Nephron (organoid): ENCODE results near the gene RPL37A.

ENCODE experiments used
- H3K27ac Mint-ChIP-seq, 3 experiments: 2 replicates each; pipeline ENCODE4 v1.8.0; 2020; ENCODE audit warnings: mixed read lengths in 3 of 3, mild to moderate bottlenecking in 2 of 3, moderate library complexity in 1 of 3
- H3K27me3 Mint-ChIP-seq: 2 replicates; pipeline ENCODE4 v1.8.0; 2021; ENCODE audit warnings: low read depth, mild to moderate bottlenecking, moderate library complexity, mixed read lengths
- H3K36me3 Mint-ChIP-seq: 2 replicates; pipeline ENCODE4 v1.8.0; 2020; ENCODE audit warnings: low read depth, mixed read lengths
- H3K4me1 Mint-ChIP-seq: 2 replicates; pipeline ENCODE4 v1.8.0; 2020; ENCODE audit warnings: mixed read lengths
- H3K4me3 Mint-ChIP-seq, 3 experiments: 2 replicates each; pipeline ENCODE4 v1.8.0; 2020; ENCODE audit warnings: mild to moderate bottlenecking in 3 of 3, mixed read lengths in 3 of 3, moderate library complexity in 2 of 3
- H3K9me3 Mint-ChIP-seq: 2 replicates; pipeline ENCODE4 v1.8.0; 2020; ENCODE audit warnings: mixed read lengths
- TF ChIP-seq, protein P1 (sequence below), 3 experiments: fragments of 200-600 bp; sonication (generic); IDR thresholded peaks; one replicate each; pipeline ENCODE4 v1.5.0; 2021; ENCODE audit warnings: antibody characterized with exemption in 3 of 3; ENCODE audit not compliant: unreplicated experiment in 3 of 3

RPL37A gene

GRCh38 chr2:216490061-216490460 lies 8.6 kb upstream of the RPL37A start:
- TF ChIP-seq, protein P1, sequence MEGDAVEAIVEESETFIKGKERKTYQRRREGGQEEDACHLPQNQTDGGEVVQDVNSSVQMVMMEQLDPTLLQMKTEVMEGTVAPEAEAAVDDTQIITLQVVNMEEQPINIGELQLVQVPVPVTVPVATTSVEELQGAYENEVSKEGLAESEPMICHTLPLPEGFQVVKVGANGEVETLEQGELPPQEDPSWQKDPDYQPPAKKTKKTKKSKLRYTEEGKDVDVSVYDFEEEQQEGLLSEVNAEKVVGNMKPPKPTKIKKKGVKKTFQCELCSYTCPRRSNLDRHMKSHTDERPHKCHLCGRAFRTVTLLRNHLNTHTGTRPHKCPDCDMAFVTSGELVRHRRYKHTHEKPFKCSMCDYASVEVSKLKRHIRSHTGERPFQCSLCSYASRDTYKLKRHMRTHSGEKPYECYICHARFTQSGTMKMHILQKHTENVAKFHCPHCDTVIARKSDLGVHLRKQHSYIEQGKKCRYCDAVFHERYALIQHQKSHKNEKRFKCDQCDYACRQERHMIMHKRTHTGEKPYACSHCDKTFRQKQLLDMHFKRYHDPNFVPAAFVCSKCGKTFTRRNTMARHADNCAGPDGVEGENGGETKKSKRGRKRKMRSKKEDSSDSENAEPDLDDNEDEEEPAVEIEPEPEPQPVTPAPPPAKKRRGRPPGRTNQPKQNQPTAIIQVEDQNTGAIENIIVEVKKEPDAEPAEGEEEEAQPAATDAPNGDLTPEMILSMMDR (IDR thresholded peaks at IDR 0.05; ENCODE audit: unreplicated experiment in 3 of 3): no peak
- Mint-ChIP-seq H3K9me3 (no peaks in the 10 kb centered on the region), H3K4me1 (peaks cover 25% of the 10 kb centered on the region), H3K27me3 (no peaks in the 10 kb centered on the region), H3K36me3 (no peaks in the 10 kb centered on the region), H3K27ac (no peak overlapping the region), H3K4me3 (no peak overlapping the region)

DNA sequence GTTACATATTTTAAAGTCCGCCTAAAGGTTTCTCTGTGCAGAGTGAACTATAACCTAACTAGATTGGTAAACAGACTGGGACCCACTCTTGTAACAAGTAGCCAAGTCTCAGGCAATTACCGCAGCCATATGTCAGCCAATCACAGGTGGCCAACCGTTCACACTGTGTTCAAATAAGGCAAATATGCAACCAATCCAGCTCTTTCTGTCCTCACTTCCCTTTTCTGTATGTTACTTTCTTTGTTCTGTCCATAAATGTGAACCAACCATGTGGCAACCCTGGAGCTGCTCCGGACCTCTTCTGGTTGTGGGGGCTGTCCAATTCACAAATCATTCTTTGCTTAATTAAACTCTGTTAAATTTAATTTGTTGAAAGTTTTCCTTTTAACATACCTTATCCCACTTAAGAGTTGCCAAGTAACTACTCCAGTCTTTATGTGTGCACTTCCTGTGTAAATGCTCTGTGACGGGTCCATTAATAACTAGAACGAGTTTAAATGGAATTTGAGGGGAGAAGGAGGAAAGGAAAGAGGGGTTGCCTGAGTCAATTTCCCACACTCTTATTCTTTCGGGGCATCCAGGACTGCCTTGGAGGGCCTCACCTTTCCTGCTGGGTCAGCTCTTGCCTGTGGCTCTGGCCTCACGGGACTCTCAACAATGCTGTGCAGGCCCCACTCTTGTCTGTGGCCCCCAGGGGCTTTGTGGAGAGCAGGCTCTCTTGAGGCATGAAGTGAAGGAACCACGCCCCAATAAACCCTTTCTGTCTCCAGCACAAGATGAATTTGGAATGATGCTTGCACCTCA lies 6.6 kb upstream of the RPL37A start:
- Mint-ChIP-seq H3K27ac (peak overlapping the region; percentile 91 to 97 (median 92)), H3K9me3 (no peaks in the 10 kb centered on the region), H3K27me3 (no peaks in the 10 kb centered on the region), H3K36me3 (no peaks in the 10 kb centered on the region), H3K4me1 (peaks cover 33% of the 10 kb centered on the region), H3K4me3 (no peak overlapping the region)
- TF ChIP-seq, protein P1 (IDR thresholded peaks at IDR 0.05; ENCODE audit: unreplicated experiment in 3 of 3): no peak

DNA sequence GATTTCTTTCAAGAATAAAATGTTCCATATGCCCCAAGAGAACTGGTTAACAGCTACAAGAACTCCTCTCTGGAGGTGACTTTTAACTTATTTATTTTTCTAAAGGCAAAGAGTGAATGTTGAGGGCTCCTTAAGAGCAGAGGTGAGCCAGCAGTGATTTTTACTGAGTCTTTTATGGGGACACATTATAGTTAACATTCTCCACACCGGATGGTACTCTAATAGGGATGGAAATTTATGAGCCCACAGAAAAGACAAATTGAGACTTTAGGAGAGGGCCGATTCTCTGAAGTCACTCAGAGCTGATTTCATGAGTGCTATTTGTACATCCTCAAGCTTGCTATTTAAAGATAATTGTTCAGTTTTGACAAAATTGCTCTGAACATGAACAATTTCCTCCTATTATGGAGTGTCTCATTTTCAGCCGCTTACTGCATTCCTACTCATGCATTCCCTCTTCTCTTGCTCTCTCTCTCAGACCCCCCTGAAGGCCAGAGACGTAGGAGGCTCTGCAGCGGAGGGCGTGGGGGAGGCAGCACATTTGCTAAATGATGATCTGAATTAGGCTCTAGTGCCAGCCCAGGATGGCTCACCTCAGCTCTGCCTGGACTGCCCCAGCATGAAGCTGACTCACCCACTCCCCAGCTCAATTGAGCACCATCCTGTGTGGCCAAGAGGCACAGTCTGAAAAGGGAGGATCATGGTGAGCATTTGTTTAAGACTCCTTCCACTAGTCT lies 5.9 kb upstream of the RPL37A start:
- Mint-ChIP-seq H3K27me3 (no peaks in the 10 kb centered on the region), H3K9me3 (no peaks in the 10 kb centered on the region), H3K36me3 (no peaks in the 10 kb centered on the region), H3K4me1 (peaks cover 38% of the 10 kb centered on the region), H3K27ac (peak overlapping the region; percentile 91 to 97 (median 92)), H3K4me3 (peak overlapping the region in 1 of 3 experiments; percentile 18)
- TF ChIP-seq, protein P1 (IDR thresholded peaks at IDR 0.05; ENCODE audit: unreplicated experiment in 3 of 3): no peak

GRCh38 chr2:216493334-216493685 lies 5.3 kb upstream of the RPL37A start:
- no peaks in the 10 kb centered on the region for H3K9me3 Mint-ChIP-seq
- TF ChIP-seq, protein P1 (IDR thresholded peaks at IDR 0.05; ENCODE audit: unreplicated experiment in 3 of 3): no peak
- H3K27me3 Mint-ChIP-seq: no peaks in the 10 kb centered on the region
- peak overlapping the region; percentile 13 to 37 (median 18) for H3K4me3 Mint-ChIP-seq
- H3K27ac Mint-ChIP-seq: peak overlapping the region; percentile 91 to 97 (median 92)
- peaks cover 42% of the 10 kb centered on the region for H3K4me1 Mint-ChIP-seq
- H3K36me3 Mint-ChIP-seq: no peaks in the 10 kb centered on the region

GRCh38 chr2:216495656-216496055 lies 3.0 kb upstream of the RPL37A start:
- no peaks in the 10 kb centered on the region for H3K27me3 Mint-ChIP-seq
- peak overlapping the region; percentile 34 to 81 (median 80) for H3K27ac Mint-ChIP-seq
- TF ChIP-seq, protein P1 (IDR thresholded peaks at IDR 0.05; ENCODE audit: unreplicated experiment in 3 of 3): no peak
- peaks cover 19% of the 10 kb centered on the region for H3K36me3 Mint-ChIP-seq
- no peaks in the 10 kb centered on the region for H3K9me3 Mint-ChIP-seq
- peaks cover 66% of the 10 kb centered on the region for H3K4me1 Mint-ChIP-seq
- peak overlapping the region in 2 of 3 experiments; percentile 57 to 62 for H3K4me3 Mint-ChIP-seq
